AG04449 (cell line): ENCODE measurements around the gene LEP.

ENCODE experiments used
- CTCF ChIA-PET: fragments of 350-600 bp; formaldehyde crosslinking; extraction: SDS; loops from one replicate; lab custom pipeline; 2021; ENCODE audit warnings: antibody characterized with exemption; lab: Yijun Ruan, JAX
- POLR2A ChIA-PET: fragments of 400-600, 350-600 bp; formaldehyde crosslinking; extraction: SDS; loops from one replicate; lab custom pipeline; 2020; ENCODE audit warnings: antibody characterized with exemption, inconsistent platforms; lab: Yijun Ruan, JAX
- DNase-seq: peaks from one replicate; pipeline ENCODE4 v3.0.0-alpha.2; 2010; ENCODE audit warnings: low read depth, low spot score
- H3K4me3 ChIP-seq: 2 replicates; pipeline ENCODE4 v1.5.1; 2011; ENCODE audit warnings: low read depth, mild to moderate bottlenecking, control low read depth, low read length
- CTCF ChIP-seq: IDR thresholded peaks from one replicate; pipeline ENCODE4 v1.5.1; 2011; ENCODE audit warnings: mild to moderate bottlenecking, moderate library complexity, low read length, control low read depth, inconsistent platforms; ENCODE audit not compliant: insufficient read depth; ENCODE audit errors: missing control alignments

Gene LEP

GRCh38 chr7:128200376-128200775 lies 40.7 kb upstream of the LEP start:
- no peak overlapping the region for H3K4me3 ChIP-seq
- no peak for TF ChIP-seq CTCF
- ChIA-PET POLR2A (no interaction called here), CTCF (interaction anchor here (0.8 to 3.9 kb wide), 2 partner anchors 9 to 492 kb away, joined by 4 to 33 read pairs; no protein-coding TSS in a partner anchor)
- no peak for DNase-seq

GRCh38 chr7:128201067-128201689 lies 39.9 kb upstream of the LEP start:
- TF ChIP-seq CTCF, result no peak
- ChIA-PET CTCF (interaction anchor here (3.9 kb wide), 1 partner anchor 8 kb away, joined by 33 read pairs; no protein-coding TSS in a partner anchor), POLR2A (no interaction called here)
- no peak for DNase-seq
- no peak overlapping the region for H3K4me3 ChIP-seq

GRCh38 chr7:128201690-128202085 lies 39.4 kb upstream of the LEP start:
- no peak overlapping the region for H3K4me3 ChIP-seq
- no peak for TF ChIP-seq CTCF
- ChIA-PET CTCF (no interaction called here), POLR2A (no interaction called here)
- no peak for DNase-seq

GRCh38 chr7:128202287-128202957 lies 38.7 kb upstream of the LEP start:
- DNase-seq, result no peak
- ChIA-PET CTCF (interaction anchor here (1.3 kb wide), 1 partner anchor 9 kb away, joined by 3 read pairs; no protein-coding TSS in a partner anchor), POLR2A (no interaction called here)
- no peak for TF ChIP-seq CTCF
- no peak overlapping the region for H3K4me3 ChIP-seq

- no peak for DNase-seq
- CTCF ChIA-PET, result interaction anchor here (1.3 kb wide), 1 partner anchor 9 kb away, joined by 3 read pairs; no protein-coding TSS in a partner anchor
- POLR2A ChIA-PET, result no interaction called here
- H3K4me3 ChIP-seq, result no peak overlapping the region
- no peak for TF ChIP-seq CTCF
These were observed 38.0 kb upstream of the LEP start for GRCh38 chr7:128203047-128203491.

GRCh38 chr7:128203710-128204214 lies 37.3 kb upstream of the LEP start:
- CTCF ChIA-PET, result interaction anchor here (1.3 kb wide), 1 partner anchor 8 kb away, joined by 3 read pairs; no protein-coding TSS in a partner anchor
- TF ChIP-seq CTCF, result no peak
- POLR2A ChIA-PET, result no interaction called here
- DNase-seq, result no peak
- no peak overlapping the region for H3K4me3 ChIP-seq
